HG03565 (cell line): ENCODE data around the gene WT1.
"Not testable (repeated sequence)": the region's sequence is repeated elsewhere in the genome, so short reads cannot be mapped to it uniquely, and the experiment has no call there.

Experiments used
- ATAC-seq: cut with Tn5 transposase; IDR thresholded peaks from one replicate; pipeline ENCODE4 v1.9.1; 2021; ENCODE audit warnings: mild to moderate bottlenecking, moderate library complexity; ENCODE audit not compliant: unreplicated experiment

Gene WT1

DNA sequence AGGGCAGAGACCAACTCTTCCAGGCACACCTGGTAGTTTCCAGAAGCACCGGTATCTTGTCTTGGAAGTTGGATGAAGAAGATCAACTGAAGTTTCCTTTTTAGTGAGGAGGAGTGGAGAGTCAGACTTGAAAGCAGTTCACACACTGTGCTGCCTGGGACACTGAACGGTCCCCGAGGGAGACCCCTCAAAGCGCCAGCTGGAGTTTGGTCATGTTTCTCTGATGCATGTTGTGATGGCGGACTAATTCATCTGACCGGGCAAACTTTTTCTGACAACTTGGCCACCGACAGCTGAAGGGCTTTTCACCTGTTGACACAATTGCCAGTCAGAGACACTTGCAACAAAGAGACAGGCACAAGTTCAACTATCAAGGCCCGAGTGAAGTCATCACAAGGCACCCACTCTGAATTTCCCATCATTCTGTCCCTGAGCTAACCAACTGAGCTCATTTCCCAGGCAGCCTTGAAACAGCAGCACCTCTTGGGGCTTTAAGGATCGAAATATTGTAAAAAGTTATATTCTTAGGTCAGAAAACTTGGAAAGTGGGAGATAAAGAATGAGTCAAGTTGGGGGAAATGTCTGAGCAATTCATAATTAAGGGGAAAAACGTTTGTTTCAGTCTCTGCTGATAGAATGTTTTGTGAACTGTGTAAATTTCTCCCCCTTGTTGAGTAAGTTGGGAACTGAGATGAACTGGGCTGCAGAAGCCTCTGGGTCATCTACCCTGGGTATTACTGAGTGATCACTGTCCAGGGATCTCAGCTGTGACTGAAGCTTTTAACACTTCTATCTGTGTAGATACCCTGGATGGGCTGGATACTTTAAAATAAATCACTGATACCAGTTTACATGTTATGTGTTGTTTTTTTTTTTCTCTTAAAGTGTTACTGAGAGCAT lies 46.2 kb downstream of the WT1 start:
- ATAC-seq = no peak

- no peak for ATAC-seq
These were observed 47.0 kb downstream of the WT1 start for GRCh38 chr11:32388365-32388764.

DNA sequence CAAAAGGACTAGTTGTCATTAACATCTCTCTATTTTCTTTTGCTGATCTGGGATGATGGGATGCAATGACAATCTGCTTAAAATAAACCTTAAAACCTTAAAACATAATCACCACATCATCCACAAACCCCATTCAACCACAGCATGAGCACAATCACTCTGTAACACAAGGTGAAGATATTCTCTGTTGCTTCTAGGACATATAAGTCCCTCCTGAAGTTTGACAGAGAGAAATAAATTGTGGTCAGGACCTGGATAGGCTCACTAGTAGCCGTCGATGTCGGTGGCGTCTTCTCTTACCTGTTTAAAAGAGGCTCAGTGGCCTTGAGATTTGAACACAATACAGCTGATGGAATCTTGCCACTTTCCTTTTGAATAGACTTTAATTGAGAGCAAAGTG lies 47.9 kb downstream of the WT1 start:
- ATAC-seq = no peak

GRCh38 chr11:32386770-32387377 lies 48.5 kb downstream of the WT1 start:
- no peak for ATAC-seq

- ATAC-seq = no peak
These were observed 49.3 kb downstream of the WT1 start for GRCh38 chr11:32385998-32386397.

- ATAC-seq = no peak
These were observed 52.8 kb downstream of the WT1 start for GRCh38 chr11:32382339-32383049.

GRCh38 chr11:32381179-32381578 lies 54.2 kb downstream of the WT1 start:
- ATAC-seq = no peak

DNA sequence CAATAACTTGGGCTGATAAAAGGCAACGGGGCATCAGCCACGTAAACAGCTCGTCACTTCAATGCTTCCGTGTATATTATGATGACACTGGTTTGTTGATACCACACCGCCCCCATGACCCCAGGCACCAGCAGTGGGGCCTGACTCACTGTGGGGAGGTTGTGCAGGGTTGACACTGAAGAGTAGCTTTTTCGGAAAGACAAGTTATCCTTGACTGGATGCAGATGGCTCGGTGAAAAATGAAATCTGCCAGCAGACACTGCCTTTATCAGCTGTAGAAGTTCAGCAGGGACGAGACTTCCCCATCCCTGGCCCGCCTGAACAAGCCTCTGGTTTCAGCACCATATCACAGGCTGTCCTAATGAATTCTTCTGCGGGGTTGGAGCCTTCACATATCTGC lies 55.6 kb downstream of the WT1 start:
- no peak for ATAC-seq

- no peak for ATAC-seq
These were observed 59.5 kb downstream of the WT1 start for GRCh38 chr11:32375826-32376225.

DNA sequence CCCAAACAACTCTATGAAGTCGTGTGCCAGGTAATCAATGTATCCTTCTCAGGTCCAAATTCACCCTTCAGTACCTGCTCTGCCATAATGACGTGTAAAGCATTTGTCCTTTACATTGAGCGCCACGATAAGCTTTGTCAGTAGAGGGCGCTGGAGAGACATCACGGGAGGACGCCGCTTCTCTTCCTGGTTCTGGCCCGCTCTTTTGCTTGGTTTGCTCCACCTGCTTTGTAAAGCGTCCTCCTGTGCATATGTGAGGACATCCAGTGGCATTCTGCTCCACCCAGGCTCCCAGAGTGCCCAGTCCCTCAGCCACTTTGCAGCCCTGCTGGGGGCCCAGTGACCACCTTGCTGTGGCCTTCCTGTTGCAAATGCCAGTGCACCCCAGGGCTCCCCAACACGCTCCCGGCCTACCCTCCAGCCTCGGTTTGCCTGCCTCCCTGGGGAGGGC lies 61.1 kb downstream of the WT1 start:
- ATAC-seq = no peak

DNA sequence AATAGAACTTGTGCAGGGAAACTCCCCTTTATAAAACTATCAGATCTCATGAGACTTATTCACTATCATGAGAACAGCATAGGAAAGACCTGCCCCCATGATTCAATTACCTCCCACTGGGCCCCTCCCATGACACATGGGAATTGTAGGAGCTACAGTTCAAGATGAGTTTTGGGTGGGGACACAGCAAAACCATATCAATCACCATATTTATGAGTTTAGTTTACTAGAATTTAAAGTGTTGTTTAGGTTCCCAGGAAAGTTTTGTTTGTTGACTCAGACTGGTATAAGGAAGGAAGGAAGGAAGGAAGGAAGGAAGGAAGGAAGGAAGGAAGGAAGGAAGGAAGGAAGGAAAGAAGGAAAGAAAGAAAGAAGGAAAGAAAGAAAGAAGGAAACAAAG lies 65.4 kb downstream of the WT1 start:
- not testable (repeated sequence) for ATAC-seq

DNA sequence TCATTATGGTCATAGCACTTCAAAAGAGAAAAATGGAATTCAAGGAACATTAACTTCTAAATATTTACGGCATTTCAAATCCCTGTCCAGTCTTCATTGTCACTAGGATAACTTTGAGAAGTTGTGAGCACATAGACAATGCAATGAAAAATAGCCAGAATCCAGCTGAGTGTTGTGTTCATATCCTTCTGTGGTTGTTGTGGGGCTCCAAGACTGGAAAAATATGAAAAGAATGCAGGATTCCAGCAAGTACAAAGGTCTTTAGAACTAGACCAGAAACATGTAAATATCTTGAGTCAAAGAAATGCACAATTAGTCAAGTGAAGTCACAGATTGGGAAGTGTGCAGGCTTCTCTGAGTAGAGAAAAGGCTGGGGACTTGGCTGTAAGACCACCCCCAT lies 68.7 kb downstream of the WT1 start:
- no peak for ATAC-seq

GRCh38 chr11:32365192-32365591 lies 70.1 kb downstream of the WT1 start:
- no peak for ATAC-seq

GRCh38 chr11:32358729-32359128 lies 76.6 kb downstream of the WT1 start:
- ATAC-seq = no peak

GRCh38 chr11:32353884-32354283 lies 81.5 kb downstream of the WT1 start:
- no peak for ATAC-seq

- no peak for ATAC-seq
These were observed 86.8 kb downstream of the WT1 start for GRCh38 chr11:32348502-32348901.

DNA sequence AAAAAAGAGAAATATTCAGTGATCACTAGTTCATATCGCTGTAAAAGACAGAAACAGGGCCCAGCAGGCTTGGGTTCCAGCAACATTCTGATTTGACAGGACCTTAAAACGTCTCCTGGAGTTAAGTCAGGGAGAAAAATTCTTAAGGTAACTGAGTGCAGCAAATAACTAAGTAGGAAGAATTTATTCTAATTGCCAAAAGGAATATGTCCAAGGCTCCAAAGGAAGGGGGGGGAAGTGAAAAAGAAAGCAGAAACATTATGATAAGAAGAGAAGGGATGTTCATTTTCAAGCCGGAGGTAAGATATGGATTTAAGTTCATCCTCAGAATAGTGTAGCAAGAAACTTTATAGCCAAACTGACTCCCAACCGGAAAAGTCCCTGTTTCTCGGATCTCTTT lies 90.4 kb downstream of the WT1 start:
- ATAC-seq = no peak

DNA sequence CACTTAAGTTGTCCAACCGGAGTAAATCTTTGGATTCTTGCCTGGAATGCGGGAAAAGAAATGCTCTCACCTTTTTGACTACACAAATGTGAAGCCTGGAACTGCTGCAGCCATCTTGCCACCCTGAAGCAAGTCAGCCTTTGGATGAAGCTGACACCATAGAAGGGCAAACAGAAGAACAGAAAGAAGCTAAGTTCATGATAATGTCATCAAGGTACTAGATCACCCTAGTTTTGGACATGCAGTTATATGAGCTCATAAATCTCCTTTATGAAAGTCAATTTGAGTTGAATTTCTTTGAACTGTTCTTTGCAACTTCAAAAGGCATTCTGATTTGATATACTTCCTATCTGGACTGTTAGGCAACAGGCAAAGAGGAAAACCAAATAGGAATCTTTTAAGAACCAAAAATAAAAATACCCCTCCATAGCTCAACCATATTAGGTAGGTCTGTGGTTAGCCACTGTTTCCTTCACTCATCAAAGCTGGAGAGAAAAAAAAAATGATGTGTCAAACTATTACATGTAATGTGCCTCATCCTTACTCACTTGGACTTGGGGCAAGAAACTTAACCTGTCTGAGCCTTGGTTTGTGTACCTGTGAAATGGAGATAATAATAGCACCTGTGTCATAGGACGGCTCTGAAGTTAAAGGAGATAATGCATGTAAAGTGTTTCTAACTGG lies 91.9 kb downstream of the WT1 start:
- no peak for ATAC-seq

DNA sequence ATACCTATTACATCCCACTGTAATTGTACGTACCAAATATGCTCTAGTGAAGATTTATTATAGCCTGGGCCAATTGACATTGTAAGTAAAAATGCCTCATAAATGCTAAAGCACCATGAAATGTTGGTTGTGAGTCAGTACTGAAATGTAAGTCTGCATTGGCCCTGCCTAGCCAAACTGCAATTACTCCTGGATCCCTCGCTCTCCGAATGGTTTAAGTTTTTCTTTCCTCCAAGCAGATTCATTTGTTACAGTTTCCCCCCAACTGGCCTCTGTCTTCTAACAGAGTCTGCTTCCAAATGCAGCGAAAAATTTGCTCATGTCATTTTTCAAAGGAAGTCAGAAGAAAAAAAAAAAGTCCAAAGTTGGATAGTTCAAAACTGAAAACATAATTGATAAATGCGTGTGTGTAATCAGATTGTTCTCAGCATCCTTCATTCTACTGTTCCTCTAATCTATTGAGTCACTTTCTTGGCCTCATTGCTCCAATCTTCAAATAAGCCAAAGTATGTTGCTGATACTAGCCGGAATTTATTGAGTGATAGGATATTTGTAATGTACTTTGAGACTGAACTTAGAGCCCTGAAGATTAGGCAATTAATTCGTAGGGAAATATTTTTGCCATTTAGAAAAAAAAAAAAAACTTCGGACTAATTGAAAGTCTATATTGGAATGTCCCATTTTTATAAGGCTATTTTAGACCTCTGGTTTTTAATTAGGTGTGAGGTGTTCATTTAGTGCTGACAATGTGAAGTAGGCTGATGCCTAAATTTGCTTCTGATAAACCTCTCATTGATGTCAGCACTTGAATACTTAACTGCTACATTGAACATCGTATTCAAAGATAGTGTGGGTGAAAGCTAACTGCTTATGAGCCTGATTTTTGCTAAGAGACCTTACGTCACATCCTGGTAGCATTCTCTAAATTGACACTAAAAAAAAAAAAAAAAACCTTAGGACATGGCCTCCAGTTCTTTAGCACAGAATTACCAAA lies 93.4 kb downstream of the WT1 start:
- ATAC-seq = no peak

GRCh38 chr11:32340181-32340580 lies 95.2 kb downstream of the WT1 start:
- no peak for ATAC-seq
